Stimulated activated CD8-positive, alpha-beta memory T cell treated with anti-CD3 and anti-CD28 coated beads, Interleukin-4, amount 100 ng/mL, for 1 hour (primary cell): ENCODE results near the gene ASPN.

Experiments
- DNase-seq, 2 donors: peaks; one replicate each; pipeline ENCODE4 v3.0.0-alpha.2; 2020; ENCODE audit warnings: low read depth in 2 of 2, low spot score in 1 of 2

The ASPN gene

GRCh38 chr9:92476962-92477361 lies 5.3 kb downstream of the ASPN start:
- no peak for DNase-seq

DNA sequence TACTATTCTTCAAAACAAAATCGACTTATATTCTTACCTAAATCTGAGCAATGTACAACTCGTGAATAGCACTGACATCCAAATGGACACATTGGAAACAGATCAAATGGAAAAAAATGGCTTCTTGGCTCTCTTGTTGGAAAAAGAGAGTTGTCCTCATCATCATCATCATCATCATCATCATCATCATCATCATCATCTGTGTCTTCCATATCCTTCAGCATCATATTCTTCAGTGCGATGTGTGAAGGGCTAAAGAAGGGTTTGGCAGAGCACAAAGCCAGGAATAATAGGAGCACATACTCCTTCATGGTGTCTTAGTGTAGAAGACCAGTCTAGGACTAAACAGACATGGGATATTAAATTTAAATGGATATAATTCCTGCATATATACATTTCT lies 7.7 kb downstream of the ASPN start:
- no peak for DNase-seq

GRCh38 chr9:92468206-92468605 lies 14.1 kb downstream of the ASPN start:
- DNase-seq: no peak

DNA sequence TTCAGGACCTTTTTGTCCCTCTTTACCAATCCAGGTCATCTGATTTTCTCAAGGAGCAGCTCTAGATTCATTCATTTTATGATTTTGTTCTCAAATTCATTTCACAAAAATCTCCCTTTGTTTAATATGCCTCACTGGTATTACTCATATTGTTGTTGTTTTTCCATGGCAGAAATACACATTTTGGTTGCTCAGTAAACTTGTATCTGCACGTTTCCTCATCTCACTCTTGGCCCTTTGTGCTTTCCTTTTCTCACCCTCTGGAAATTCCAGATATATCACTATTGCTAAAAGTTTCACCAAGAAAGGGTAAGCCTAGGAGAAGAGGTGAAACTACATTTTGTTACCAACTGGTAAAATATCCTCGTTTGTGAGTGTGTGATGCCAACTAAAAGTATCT lies 14.8 kb downstream of the ASPN start:
- no peak for DNase-seq

DNA sequence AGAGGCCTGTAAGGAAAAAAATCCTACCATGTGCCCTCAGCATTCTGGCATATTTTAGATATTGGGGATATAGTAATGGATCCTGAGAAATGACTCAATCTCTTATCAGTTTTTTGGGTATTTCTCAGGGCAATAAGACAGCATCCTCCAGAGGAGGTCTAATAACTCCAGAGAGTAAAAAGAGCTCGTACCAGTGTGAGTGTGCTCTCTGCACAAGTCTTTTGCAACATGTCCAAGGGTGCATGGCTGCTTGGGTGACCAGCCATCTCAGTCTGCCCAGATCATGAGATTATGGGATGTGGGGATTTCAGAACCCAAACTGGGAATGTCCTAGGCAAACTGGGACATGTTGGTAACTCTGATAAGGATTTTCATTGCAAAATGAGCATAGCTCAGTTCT lies 15.3 kb downstream of the ASPN start:
- DNase-seq: no peak

- no peak for DNase-seq
Measured at GRCh38 chr9:92463984-92464383, 18.3 kb downstream of the ASPN start.

- no peak for DNase-seq
Measured at GRCh38 chr9:92463387-92463786, 18.9 kb downstream of the ASPN start.

- DNase-seq: no peak
Measured at GRCh38 chr9:92457576-92457975, 24.7 kb downstream of the ASPN start.

DNA sequence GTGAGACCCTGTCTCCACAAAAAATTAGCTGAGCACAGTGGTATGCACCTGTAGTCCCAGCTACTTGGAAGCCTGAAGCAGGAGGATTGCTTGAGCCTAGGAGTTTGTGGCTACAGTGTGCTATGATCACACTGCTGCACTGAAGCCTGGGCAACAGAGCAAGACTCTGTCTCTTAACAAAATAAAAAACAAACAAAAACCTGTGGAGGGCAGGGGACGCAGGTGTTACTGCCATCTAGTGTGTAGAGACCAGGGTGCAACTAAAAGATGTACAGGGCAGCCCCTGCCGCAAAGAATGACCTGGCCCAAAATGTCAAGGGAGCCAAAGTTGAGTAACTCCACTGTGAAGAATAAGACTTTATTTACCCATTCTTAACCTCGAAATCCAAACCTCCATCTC lies 27.1 kb downstream of the ASPN start:
- no peak for DNase-seq

GRCh38 chr9:92446536-92446935 lies 35.8 kb downstream of the ASPN start:
- no peak for DNase-seq

DNA sequence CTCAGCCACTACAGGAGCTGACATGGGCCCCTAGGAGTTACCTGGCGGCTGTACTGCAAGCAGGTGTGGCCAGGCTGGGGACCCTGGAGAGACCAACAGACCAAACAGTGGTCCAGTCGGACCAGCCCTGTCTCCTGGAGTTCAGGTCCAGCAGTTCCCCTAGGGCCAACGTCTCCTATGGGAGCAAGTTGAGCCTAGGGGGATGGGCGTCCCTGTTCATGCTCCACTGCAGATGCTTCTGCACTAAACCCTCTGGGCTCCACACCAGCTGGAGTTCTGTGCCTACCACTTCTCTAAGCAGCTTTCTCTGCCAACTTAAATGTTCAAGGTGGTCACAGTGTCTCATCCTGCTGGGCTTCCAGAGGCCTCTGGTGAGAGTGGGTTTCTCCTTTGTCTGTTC lies 37.5 kb downstream of the ASPN start:
- DNase-seq: no peak

- no peak for DNase-seq
Measured at GRCh38 chr9:92440751-92441046, 41.6 kb downstream of the ASPN start.

- DNase-seq: no peak
Measured at GRCh38 chr9:92439921-92440750, 42.2 kb downstream of the ASPN start.

GRCh38 chr9:92438900-92439526 lies 43.3 kb downstream of the ASPN start:
- no peak for DNase-seq

- no peak for DNase-seq
Measured at GRCh38 chr9:92435263-92435662, 47.0 kb downstream of the ASPN start.

DNA sequence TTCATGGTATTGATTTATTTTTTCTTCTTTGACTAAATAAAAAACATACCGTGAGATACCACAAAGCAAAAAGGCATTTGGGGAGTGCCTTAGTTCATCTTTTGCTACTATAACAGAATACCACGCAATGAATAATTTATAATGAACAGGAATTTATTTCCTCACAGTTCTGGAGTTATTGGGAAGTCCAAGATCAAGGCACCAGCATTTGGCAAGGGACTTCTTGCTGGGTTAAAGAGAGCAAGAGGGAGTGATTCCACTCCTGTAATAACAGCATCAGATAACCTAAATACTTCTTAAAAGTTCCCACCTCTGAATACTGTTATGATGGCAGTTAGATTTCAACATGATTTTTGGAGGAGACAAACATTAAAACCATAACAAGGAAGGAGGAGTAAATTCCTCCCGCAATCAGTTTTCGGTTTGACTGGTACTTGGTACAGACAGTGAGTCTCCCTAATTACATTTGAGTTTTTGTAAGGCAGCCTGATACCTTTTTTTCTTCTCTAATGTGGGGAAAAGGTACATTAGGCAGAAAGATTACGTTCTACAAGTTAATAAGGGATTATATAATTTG lies 49.2 kb downstream of the ASPN start:
- DNase-seq: no peak

DNA sequence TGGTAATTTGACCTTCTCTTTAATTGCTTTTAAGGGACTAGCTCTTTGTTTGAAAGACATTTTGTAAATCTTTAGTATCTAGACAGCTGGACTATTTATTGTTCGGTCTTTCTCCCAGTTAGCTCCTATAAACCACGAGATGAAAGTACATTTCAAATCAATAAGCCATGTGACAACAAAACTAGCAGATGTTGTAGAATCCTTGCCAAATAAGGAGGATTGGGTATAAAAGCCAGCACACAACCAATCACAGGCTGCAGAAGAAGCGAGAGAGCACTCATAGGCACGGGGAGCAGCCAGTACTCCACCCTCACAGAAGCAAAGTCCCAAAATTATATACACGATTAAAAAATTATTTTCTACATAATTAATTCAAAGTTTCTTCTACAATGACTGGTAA lies 50.0 kb downstream of the ASPN start:
- DNase-seq: no peak

GRCh38 chr9:92429836-92430235 lies 52.5 kb downstream of the ASPN start:
- no peak for DNase-seq

GRCh38 chr9:92426501-92427145 lies 55.7 kb downstream of the ASPN start:
- no peak for DNase-seq

DNA sequence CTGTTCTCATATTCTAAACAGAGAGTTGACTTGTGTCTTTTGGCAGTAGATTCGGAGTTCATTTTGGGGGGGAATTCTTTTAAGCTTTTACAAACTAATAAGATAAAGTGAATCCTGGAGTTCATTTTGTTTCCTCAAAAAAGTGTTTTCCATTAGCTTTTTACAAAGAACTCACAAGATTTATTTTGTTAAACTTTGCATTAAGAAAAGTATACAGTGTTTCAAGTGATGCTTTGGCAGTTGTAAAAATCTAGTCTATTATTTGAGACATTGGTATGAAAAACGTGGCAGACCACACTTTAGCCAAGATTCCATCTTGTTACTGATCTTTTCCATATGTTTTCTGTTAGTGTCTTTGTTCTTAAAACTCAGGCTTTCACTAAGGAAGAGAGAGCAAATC lies 56.8 kb downstream of the ASPN start:
- no peak for DNase-seq

DNA sequence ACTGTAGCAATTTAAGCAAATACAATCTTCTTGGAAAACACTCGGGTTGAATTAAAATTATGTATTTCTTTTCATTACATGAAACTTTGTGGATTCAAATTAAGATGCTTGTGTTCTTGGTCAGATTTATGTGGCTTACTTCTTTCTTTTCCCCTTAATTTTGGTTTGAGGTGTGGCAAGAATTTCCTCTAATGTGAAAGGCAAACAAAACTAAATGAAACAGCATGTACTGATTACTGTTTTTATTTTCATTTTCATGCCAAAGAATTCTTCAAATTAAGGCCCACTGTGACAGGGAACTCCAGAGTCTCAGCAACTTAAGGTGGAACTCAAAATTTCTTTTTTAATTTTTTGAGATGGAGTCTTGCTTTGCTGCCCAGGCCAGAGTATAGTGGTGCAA lies 58.0 kb downstream of the ASPN start, which contains the start of gene OMD:
TSS of gene OMD (minus strand) at position 132 of the 400 bp plus-strand sequence. CDS start 6,913 bp downstream, outside the sequence.
- DNase-seq: no peak

- DNase-seq: no peak
Measured at GRCh38 chr9:92423612-92424011, 58.7 kb downstream of the ASPN start.
